Measurements from ENCODE around the gene MMD.
"Not testable (repeated sequence)": the region's sequence is repeated elsewhere in the genome, so short reads cannot be mapped to it uniquely, and the experiment has no call there.

The MMD gene

DNA sequence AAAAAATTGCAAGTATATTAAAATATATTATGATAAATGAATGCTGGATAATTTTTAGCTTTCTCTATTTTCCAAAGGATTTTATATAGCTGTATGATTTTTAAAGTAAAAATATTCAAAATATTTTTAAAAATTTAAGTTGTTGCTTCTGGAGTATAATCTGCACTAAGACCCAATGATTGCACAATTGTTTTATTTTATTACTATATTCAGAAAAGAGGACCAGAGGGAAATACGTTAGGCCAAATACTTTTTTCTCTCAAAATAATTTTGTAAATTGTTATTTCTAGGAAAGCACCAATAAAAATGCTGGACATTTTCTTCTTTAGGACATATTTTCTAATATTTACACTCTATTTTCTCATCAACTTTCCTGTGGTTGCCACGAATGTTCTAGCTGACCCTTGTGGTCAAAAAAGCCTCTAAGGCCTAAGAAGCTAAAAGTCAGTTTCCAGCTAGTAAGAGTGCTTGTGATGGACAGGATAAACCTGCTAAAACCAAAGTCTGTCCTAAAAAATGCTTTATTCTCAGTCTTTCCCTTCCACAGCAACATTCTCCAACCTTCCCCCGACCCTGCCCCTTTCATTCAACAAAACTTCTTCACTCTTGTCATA lies 31.2 kb downstream of the MMD start:
- H3K4me2 ChIP-seq (ENCODE audit: low read length), result no peak overlapping the region
- H3K36me3 ChIP-seq (ENCODE audit: insufficient read depth, low read length), result peaks cover 30% of the 10 kb centered on the region
- H3F3A ChIP-seq (ENCODE audit: insufficient read depth, low read length), result no peaks in the 10 kb centered on the region
- H3K79me2 ChIP-seq (ENCODE audit: insufficient read depth, low read length), result no peaks in the 10 kb centered on the region
- no peaks in the 10 kb centered on the region for H3K9me2 ChIP-seq (ENCODE audit: low read depth, low read length)
- H3K9ac ChIP-seq (ENCODE audit: low read length), result no peak overlapping the region
- no peak overlapping the region for H2AFZ ChIP-seq (ENCODE audit: low read length)
- TF ChIP-seq CTCF (IDR thresholded peaks at IDR 0.05; ENCODE audit: low read length), result no peak
- no peak for TF ChIP-seq EZH2 (IDR thresholded peaks at IDR 0.05; ENCODE audit: borderline replicate concordance, low read length)
- H3K27me3 ChIP-seq (ENCODE audit: insufficient read depth, low read length), result no peaks in the 10 kb centered on the region
- H3K9me3 ChIP-seq (ENCODE audit: low read length), result no peaks in the 10 kb centered on the region
- H3K27ac ChIP-seq (ENCODE audit: low read depth, low read length, poor library complexity, severe bottlenecking), result no peak overlapping the region
- H4K20me1 ChIP-seq (ENCODE audit: insufficient read depth, low read length), result no peaks in the 10 kb centered on the region
- no peak overlapping the region for H3K4me3 ChIP-seq (ENCODE audit: low read depth, low read length, poor library complexity, severe bottlenecking)
- H3K4me1 ChIP-seq (ENCODE audit: insufficient read depth, low read length, severe bottlenecking), result no peaks in the 10 kb centered on the region

DNA sequence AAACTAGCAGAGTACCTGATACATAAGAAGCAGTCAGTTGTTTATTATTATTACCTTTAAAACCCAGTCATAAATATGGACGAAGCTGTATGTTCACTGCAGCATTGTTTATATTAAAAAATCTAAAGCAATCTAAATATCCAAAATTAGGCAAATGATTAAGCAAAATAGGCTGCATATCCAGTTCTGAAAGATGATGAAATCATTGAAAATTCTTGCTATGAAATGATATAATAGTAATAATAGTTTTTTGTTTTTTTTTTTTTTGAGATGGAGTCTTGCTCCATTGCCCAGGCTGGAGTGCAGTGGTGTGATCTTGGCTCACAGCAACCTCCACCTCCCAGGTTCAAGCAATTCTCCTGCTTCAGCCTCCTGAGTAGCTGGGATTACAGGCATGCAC lies 31.9 kb downstream of the MMD start:
- not testable (repeated sequence) for H3F3A ChIP-seq (ENCODE audit: insufficient read depth, low read length); H3K4me1 ChIP-seq (ENCODE audit: insufficient read depth, low read length, severe bottlenecking); H4K20me1 ChIP-seq (ENCODE audit: insufficient read depth, low read length); H3K9ac ChIP-seq (ENCODE audit: low read length); H3K9me3 ChIP-seq (ENCODE audit: low read length); H3K4me3 ChIP-seq (ENCODE audit: low read depth, low read length, poor library complexity, severe bottlenecking); H3K79me2 ChIP-seq (ENCODE audit: insufficient read depth, low read length); H2AFZ ChIP-seq (ENCODE audit: low read length); H3K9me2 ChIP-seq (ENCODE audit: low read depth, low read length); H3K4me2 ChIP-seq (ENCODE audit: low read length); H3K27me3 ChIP-seq (ENCODE audit: insufficient read depth, low read length); H3K27ac ChIP-seq (ENCODE audit: low read depth, low read length, poor library complexity, severe bottlenecking)
- peaks cover 27% of the 10 kb centered on the region for H3K36me3 ChIP-seq (ENCODE audit: insufficient read depth, low read length)

DNA sequence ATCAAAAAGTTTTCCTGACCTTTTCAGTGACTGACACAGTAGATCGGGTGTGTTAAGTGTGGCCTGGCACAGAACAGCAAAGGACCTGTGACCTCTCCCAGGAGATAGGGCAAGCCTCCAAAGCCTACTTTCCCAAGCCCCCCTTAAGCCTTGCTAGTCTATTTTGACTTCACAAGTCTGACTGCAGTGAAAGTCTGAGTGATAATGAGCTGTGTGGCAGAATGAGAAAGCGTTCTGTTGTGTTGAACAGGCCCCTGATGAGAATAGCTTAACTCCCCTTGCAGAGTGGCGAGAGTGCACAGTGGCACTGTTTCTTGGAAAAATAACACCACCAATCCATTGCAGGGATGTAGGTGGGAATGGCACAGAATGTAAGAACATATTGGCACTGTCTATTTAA lies 32.8 kb downstream of the MMD start:
- no peaks in the 10 kb centered on the region for H3K9me3 ChIP-seq (ENCODE audit: low read length)
- TF ChIP-seq EZH2 (IDR thresholded peaks at IDR 0.05; ENCODE audit: borderline replicate concordance, low read length), result no peak
- TF ChIP-seq CTCF (IDR thresholded peaks at IDR 0.05; ENCODE audit: low read length), result no peak
- H4K20me1 ChIP-seq (ENCODE audit: insufficient read depth, low read length), result no peaks in the 10 kb centered on the region
- no peaks in the 10 kb centered on the region for H3K9me2 ChIP-seq (ENCODE audit: low read depth, low read length)
- H3K27me3 ChIP-seq (ENCODE audit: insufficient read depth, low read length), result no peaks in the 10 kb centered on the region
- H3K4me1 ChIP-seq (ENCODE audit: insufficient read depth, low read length, severe bottlenecking), result no peaks in the 10 kb centered on the region
- H2AFZ ChIP-seq (ENCODE audit: low read length), result no peak overlapping the region
- H3K27ac ChIP-seq (ENCODE audit: low read depth, low read length, poor library complexity, severe bottlenecking), result no peak overlapping the region
- H3K36me3 ChIP-seq (ENCODE audit: insufficient read depth, low read length), result peaks cover 19% of the 10 kb centered on the region
- H3K4me2 ChIP-seq (ENCODE audit: low read length), result no peak overlapping the region
- H3F3A ChIP-seq (ENCODE audit: insufficient read depth, low read length), result no peaks in the 10 kb centered on the region
- no peak overlapping the region for H3K9ac ChIP-seq (ENCODE audit: low read length)
- no peaks in the 10 kb centered on the region for H3K79me2 ChIP-seq (ENCODE audit: insufficient read depth, low read length)
- H3K4me3 ChIP-seq (ENCODE audit: low read depth, low read length, poor library complexity, severe bottlenecking), result no peak overlapping the region

DNA sequence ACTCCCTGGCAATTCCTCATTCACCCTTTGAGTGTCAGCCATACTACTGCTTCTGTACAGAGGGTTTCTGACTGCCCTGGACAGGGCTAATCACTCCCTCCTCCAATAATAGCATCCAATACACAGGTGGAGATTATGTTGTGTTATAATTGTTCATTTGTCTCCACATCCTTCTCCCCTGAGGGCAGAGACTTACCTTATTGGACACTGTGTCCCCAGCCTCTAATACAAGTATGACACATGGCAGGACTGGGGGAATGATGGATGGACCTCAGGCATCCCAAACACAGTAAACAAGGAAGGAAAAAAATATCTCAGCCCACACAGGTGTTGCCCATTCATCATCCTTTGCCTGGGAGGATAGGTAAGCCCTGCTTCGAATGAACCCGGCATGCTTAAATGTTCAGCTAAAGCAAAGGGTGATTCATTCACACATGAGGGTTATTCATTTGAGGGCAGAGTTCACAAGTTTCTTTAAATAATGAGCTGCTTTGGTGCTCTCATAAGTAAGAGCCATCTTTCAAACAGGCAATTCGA lies 34.8 kb downstream of the MMD start:
- no peaks in the 10 kb centered on the region for H3K4me1 ChIP-seq (ENCODE audit: insufficient read depth, low read length, severe bottlenecking)
- H3F3A ChIP-seq (ENCODE audit: insufficient read depth, low read length), result no peaks in the 10 kb centered on the region
- H3K9ac ChIP-seq (ENCODE audit: low read length), result no peak overlapping the region
- no peaks in the 10 kb centered on the region for H3K27me3 ChIP-seq (ENCODE audit: insufficient read depth, low read length)
- no peaks in the 10 kb centered on the region for H4K20me1 ChIP-seq (ENCODE audit: insufficient read depth, low read length)
- H3K4me3 ChIP-seq (ENCODE audit: low read depth, low read length, poor library complexity, severe bottlenecking), result no peak overlapping the region
- TF ChIP-seq EZH2 (IDR thresholded peaks at IDR 0.05; ENCODE audit: borderline replicate concordance, low read length) (no peak), CTCF (IDR thresholded peaks at IDR 0.05; ENCODE audit: low read length) (no peak)
- H2AFZ ChIP-seq (ENCODE audit: low read length), result no peak overlapping the region
- H3K4me2 ChIP-seq (ENCODE audit: low read length), result no peak overlapping the region
- no peaks in the 10 kb centered on the region for H3K9me2 ChIP-seq (ENCODE audit: low read depth, low read length)
- H3K27ac ChIP-seq (ENCODE audit: low read depth, low read length, poor library complexity, severe bottlenecking), result no peak overlapping the region
- peaks cover under 1% of the 10 kb centered on the region; the same call in 1 of the 2 replicates for H3K36me3 ChIP-seq (ENCODE audit: insufficient read depth, low read length)
- H3K9me3 ChIP-seq (ENCODE audit: low read length), result no peaks in the 10 kb centered on the region
- H3K79me2 ChIP-seq (ENCODE audit: insufficient read depth, low read length), result no peaks in the 10 kb centered on the region
